ENCODE data around the gene PRICKLE2.

- no peak for TF ChIP-seq POLR2A (IDR thresholded peaks at IDR 0.05)
- TF ChIP-seq CTCF (IDR thresholded peaks at IDR 0.05 in 8 of 11, conservative IDR thresholded peaks at IDR 0.05 in 3 of 11), result no peak
Measured at GRCh38 chr3:64108784-64109317, 116.4 kb downstream of the PRICKLE2 start.

Data from spleen (tissue), 7 donors.